Measurements from ENCODE around the gene PMM1.

Gene PMM1

GRCh38 chr22:41530890-41531714 lies 58.5 kb downstream of the PMM1 start:
- Histone ChIP-seq H3K36me3 (ENCODE audit: insufficient read depth, low read length) (peaks cover 14% of the 10 kb centered on the region), H3K4me1 (ENCODE audit: insufficient read depth, low read length) (peaks cover 4% of the 10 kb centered on the region; the same call in 1 of the 2 replicates), H3K9ac (ENCODE audit: low read depth, low read length) (no peak overlapping the region), H3K9me3 (ENCODE audit: control insufficient read depth, insufficient read depth, low read length) (no peaks in the 10 kb centered on the region)

- Histone ChIP-seq H3K4me1 (ENCODE audit: insufficient read depth, low read length) (peaks cover 4% of the 10 kb centered on the region; the same call in 1 of the 2 replicates), H3K9me3 (ENCODE audit: control insufficient read depth, insufficient read depth, low read length) (no peaks in the 10 kb centered on the region), H3K9ac (ENCODE audit: low read depth, low read length) (no peak overlapping the region), H3K36me3 (ENCODE audit: insufficient read depth, low read length) (peaks cover 17% of the 10 kb centered on the region)
These were observed 60.6 kb downstream of the PMM1 start for GRCh38 chr22:41528938-41529561.

- Histone ChIP-seq H3K4me1 (ENCODE audit: insufficient read depth, low read length) (peaks cover 4% of the 10 kb centered on the region; the same call in 1 of the 2 replicates), H3K36me3 (ENCODE audit: insufficient read depth, low read length) (peaks cover 17% of the 10 kb centered on the region), H3K9ac (ENCODE audit: low read depth, low read length) (no peak overlapping the region), H3K9me3 (ENCODE audit: control insufficient read depth, insufficient read depth, low read length) (no peaks in the 10 kb centered on the region)
These were observed 61.4 kb downstream of the PMM1 start for GRCh38 chr22:41528132-41528766.
